HG03280 (cell line): ENCODE data around the gene IQSEC1.

Source experiments
- ATAC-seq: cut with Tn5 transposase; IDR thresholded peaks from one replicate; pipeline ENCODE4 v1.9.1; 2021; ENCODE audit warnings: mild to moderate bottlenecking, moderate library complexity; ENCODE audit not compliant: unreplicated experiment

The IQSEC1 gene

DNA sequence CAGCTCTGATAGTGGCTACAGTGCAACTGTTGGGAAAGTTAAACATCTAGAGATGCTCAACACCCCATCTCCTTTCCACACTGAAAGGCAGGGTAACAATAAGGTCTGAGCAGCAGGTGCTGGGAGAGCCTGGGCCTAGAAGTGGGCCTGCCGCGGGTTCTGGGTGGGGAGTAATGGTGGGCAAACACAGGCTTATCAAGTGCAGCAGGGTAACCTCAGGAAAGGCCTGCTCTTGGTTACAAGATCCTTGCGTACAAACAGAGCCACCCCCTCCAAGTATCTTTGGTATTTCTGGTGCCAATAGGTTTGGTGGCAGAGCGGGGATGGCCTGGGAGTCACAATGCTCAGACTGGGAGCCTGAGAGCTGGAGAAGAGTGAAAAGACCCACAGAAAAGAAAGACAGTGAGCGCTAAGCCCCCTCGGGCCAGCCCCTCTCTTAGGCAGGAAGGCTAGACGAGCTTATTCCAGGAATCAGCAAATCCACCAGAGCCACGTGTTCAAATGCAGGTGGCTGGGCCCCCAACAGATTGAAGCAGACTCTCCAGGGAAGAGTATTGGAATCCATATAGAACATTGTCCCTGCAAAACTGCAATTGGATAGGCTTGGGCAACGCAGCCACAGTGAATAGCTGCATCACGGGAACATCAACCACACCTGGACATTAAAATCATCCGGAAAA lies 2.7 kb downstream of the IQSEC1 start:
- ATAC-seq = no peak

DNA sequence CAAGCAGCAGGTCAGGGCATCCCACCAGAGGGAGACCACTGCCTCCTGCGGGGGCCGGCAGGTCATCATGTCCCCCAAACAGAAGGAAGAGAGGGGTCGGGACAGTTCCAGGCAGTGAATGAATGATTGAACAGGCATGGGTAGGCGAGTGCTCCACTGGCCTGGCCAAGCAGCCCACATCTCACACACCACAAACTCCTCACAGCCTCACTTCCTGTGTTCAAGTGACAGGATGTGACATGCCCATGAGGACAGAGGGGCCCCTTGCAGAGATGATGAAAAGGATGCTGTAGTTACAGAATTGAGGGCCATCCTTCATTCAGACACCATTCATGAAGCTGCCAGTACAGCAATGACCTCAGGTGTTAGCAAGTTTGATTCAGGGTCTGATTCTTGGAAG lies 3.7 kb downstream of the IQSEC1 start:
- no peak for ATAC-seq

DNA sequence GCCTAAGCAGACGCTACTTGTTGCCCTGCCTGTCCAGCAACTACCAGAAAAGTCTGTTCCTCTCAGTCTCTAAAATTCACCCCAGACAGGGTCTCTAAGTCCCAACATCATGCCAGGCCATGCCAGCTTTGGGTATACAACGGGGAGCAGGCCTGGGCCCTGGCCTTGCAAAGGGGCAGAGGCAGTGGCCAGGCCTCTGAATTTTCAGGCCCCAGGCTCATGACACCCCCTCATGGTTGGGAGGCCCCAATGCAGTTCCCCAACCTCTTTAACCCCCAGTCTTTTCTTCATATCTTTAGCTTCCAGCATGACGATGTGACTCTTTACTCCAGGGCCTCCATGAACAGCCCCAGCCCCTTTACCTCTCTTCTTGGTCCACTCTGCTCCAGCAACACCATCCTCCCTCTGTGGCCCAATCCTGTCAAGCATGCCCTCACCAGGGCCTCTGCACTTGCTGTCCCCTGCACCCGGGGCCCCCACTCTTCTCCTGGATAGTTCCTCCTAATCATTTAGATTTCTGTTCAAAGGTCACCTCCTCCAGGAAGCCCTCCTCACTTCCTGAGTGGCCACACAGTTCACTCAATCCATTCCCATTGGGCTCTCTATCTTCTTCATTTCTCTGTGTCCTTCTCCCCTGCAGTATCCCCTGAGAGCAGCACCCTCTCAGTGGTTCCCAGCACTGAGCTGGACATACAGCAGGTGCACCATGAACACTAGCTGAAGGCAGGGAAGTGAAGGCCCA lies 4.8 kb downstream of the IQSEC1 start:
- ATAC-seq = no peak

DNA sequence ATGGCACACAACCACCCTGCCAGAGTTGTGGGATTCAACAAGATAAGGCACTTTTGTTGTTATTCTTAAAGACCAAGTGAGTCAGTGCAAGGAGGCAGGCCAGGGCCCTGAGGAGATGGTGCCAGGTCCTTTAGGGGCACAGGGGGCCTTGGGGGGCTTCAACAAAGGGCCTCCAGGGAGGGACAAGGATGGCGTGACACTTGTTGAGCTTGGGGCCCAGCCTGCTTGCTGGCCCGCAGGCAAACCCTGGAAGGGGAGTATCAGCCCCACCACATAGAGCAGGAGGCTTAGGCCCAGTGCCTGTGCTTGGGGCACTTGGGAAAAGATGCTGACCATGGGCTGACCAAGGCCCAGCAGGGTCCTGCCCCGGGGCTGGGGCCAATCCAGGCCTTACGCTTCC lies 5.5 kb downstream of the IQSEC1 start:
- ATAC-seq = no peak

DNA sequence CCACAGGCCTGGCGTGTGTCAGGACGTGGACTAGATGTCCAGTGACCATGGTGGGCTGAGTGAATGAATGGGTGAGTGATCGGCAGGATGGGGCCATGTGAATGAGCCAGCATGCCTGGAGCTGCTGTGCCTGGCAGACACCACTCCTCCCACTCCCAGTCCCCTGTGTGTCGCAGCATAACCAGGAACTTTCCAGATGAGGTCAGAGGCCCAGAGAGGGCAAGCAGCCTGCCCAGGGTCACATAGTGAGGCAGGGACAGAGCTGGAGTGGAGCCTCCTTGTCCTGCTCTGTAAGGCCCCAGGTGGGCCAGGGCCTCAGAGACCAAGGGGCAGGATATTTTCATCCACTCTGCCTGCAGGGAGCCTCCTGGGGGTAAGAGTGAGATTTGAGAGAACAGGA lies 6.4 kb downstream of the IQSEC1 start:
- ATAC-seq = no peak

DNA sequence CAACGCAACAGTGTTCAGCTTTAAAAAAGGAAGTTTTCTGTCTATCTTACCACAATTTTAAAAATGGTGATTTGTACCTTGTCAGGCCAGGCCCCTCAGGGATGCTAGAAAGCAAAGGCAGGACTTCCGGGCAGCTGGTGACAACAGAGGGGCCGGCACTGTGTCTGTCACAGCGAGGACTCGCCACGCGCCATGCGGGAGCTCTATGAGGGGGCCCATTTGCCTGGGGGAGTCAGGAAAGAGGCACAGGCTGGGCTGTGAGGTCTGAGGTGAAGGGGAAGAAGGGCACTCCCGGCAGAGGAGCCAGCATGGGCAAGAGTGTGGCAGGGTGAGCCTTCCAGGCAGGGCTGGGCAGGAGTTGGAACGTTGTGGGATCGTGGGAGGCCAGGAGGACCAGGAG lies 7.0 kb downstream of the IQSEC1 start:
- no peak for ATAC-seq

DNA sequence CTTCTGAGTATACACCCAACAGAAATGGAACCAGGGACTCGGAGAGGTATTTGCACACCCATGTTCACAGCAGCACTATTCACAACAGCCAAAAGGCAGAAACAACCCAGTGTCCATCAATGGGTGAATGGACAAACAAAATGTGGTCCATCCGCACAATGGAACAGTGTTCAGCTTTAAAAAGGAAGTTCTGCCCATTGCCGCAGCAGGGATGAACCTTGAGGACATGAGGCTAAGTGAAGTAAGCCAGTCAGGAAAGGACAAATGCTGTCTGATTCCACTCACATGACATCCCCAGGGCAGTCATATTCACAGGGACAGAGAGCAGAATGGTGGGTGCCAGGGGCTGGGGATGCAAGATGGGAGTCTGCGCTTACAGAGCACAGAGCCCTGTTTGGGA lies 7.5 kb downstream of the IQSEC1 start:
- ATAC-seq = no peak

DNA sequence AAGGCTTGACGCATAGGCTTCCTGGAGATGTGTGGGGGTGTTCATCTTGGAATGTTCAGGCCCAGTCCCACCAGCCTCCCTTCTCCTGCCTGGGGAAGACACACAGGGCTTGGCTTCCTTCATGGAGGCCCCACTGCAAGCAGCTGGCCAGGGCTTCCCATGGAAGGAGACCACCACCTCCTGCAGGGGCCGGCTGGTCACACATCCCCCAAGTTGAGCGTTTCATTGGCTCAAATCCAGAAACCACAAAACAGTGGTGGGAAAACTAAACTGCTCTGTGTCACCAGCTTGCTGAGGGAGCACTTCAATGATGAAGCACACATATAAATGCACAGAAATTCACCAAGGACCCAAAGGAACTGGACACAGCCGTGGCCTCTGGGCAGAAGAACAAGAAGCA lies 8.3 kb downstream of the IQSEC1 start:
- no peak for ATAC-seq

DNA sequence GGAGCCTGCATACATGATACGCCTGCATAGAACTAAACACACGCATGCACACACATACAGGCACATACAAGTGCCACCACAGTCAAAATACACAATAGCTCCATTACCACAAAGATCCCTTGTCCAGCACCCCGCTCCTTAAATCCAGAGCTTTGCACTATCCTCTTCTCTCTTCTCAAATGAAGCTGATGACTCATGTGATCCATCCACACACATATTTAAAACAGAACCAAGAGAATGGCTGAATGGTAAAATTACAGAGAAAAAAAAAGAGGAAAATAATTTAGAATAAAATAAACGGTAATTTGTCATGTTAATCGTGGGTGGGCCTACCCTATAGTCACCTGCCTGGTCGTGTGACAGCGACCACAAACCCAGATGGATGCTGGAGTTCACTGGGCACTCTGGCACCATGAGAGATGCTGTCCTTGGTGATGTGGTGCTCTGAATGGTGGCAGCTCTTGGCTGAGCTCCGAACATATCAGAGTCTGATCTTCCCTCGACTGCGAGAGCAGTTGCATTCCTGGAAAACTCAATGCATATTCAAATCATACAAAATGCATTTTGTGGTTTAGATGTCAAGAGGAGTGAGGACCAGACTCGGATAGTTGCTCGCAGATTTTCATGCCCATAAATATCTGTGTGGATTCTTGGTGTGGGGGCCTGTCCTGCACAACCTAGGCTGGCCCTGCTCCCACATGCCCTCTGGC lies 8.9 kb downstream of the IQSEC1 start:
- ATAC-seq = no peak

DNA sequence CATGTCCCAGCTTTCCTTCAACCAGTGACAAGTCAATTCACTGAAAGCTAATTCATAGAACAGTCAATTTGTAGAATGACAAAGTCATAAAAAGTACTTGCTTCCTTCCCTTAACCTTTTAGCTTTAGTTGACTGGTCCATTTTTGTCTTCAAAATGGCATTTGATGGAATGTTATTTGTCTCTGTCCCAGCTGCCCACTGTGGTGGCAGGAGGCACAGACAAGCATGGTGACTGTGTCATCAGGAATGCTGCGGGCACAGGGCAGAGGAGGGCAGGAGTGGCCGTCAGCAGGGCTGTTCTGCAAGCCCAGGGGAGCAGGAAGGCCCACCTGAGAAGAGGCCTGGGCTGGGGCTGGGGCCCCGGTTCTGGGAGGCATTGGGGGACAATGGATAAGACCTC lies 10.0 kb downstream of the IQSEC1 start:
- ATAC-seq = no peak

DNA sequence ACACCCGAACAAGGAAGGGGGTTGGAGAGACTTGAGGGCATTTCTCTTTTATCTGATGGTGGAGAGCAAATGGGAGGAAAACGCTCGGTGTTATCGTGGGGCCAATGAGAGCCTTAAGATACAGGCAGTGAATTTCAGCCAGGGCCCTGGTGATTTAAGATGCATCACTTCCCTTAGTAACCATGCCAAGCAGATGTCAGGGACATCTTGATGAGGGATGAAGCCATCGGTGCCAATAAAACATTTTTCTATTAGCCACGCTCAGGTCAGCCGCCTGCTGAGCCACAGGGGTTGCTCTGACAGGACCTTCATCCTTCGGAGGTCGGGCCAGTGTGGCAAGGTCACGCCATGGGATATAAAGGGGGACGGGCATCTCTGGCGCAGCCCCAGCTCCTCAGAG lies 10.6 kb downstream of the IQSEC1 start:
- no peak for ATAC-seq

DNA sequence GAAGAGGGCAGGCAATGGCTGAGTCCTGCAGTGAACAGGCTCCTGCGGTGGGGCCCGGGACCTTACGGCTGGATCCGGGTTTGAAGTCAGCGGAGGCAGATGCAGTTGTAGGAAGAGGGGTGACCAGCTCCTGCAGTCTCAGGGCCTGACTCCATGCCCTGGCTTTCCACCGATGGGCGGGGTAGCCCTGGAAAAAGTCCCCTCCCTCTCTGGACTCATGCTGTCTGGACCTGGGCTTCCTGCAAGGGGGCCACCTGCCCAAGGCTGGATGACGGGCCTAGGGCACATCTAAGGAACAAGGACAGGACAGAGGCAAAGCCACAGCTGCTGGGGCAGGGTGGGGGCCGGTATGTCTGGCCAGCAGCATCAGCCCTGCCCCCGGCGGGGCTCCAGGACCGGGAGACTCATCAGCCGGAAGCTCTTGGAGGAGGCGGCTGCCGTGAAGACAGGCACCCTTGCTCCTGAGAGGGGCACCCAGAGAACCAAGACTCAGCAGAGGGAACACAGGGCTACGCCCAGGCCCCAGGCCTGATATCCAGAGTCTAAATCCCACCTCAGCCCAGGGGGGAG lies 12.8 kb downstream of the IQSEC1 start:
- no peak for ATAC-seq

DNA sequence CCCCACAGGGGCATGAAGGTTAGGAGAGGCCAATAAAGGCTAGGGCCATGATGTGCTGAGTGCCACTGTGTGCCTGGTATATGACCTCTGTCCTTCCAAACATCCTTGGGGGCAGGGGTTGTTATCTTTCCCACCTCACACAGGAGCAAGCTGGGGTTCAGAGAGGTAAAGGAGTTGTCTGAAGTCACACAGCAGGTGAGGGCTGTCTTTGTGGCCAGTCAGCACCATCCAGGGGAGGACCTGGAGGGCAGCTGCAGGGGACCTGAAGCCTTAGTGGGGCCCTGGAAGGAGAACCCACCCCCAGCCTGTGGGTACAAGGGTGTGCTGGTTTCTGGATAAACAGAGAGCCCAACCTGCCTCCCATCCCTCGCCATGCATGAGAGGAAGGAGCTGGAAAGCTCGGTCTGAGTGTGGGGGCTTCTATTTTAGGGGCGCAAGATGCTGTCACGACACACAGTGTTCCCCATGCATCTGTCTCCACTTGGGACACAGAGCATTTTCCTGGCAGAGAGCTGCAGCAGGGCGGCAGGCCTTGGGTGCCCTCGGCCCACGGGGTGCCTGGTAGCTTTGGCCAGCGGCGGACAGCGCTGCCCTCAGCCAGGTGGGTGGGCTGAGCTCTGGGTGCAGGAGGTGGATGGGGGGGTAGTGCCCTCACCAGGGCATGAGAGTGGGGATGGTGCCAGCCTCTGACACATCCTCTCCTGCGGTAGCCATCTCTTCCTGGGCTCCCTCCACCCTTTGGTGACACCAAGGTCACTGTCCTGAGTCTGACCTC lies 14.7 kb downstream of the IQSEC1 start:
- ATAC-seq = no peak

DNA sequence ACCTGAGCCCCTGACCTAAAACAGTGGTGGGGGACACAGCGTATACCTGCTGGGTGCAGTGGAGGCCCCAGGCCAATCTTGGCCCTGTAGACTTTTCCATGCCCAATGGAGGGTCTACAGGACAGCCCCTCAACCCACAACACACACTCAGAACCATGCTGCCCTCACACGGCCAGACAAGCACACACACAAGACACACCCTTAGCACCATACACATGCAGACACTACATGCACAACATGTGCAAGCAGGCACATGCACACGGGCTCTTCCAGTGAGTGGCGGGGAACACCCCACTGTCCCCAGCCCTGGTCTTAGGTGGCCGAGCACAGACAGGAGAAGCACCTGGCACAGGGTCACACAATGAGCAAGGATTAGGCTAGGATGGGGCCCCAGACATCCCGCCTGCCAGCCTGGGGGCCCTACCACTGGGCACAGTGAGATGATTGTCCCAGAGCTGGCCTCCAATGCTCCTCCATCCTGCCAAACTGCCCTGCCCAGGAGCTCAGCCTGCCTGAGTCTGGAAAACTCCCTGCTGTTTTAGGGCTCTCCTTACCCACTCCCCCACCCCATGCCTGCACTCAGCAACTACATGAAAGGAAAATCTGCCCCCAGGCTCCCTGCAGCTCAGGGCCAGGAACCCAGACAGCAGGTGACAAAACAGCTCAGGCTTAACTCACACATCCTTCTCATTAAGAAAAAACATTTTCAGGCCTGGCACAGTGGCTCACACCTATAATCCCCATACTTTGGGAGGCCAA lies 15.8 kb downstream of the IQSEC1 start:
- no peak for ATAC-seq

DNA sequence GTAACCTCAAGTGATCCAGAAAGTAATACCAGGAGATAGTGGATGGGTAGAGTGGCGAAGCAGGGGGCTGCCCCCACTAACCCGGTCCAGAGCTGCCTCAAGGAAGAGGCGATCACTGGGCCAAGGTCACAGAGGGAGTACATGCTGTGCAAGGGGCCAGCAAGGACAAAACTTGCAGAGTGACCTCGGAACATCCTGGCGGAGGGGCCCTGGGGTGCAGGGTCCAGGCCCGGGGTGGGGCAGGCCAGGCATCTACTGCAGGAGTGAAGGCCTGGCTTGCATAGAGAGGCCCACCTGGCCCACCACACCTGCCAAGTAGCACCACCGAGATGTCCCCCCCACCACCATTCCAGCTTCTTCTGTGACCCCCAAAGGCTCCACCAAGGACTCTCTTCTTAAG lies 17.6 kb downstream of the IQSEC1 start:
- ATAC-seq = no peak

DNA sequence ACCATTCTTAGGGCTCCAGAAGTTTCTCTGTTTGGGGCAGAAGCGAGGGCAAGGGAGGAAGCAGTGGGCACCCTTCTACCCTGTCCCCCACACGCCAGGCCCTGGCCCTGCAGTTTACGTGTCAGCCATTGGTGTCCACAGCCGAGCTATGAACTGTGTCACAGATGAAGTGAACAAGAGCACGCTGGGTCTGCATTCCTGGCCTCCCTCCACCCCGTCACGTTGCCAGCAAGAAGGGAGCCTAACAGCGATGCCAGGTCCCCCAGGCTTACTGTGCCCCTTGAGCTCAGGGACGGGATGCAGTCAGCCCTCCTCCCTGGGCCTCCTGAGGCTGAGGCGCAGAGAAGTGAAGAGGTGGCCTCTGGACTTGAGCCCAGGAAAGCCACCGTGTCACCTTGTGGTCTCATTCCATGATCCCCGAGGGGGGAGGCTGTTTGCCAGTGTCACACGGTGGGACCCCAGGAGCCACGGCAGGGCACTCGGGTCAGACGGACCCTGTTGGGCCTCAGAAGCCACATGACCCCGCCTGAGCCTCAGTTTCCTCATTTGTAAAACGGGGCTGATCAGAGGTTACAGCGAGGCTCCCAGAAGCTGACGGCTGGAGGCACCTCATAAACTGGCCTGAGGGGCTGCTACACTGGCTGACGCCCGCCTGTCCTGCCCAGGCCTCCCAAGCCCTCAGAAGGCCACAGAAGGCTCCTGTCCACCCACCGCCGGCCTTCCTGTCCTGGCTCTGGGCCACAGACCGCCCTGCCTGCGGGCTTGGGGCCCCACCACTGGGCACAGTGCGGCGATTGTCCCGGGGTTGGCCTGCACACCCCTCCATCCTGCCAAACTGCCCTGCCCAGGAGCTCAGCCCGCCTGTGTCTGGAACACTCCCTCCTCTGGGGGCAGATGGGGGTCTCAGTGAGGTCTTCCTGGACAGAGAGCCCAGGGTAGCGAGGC lies 18.6 kb downstream of the IQSEC1 start:
- ATAC-seq = no peak

DNA sequence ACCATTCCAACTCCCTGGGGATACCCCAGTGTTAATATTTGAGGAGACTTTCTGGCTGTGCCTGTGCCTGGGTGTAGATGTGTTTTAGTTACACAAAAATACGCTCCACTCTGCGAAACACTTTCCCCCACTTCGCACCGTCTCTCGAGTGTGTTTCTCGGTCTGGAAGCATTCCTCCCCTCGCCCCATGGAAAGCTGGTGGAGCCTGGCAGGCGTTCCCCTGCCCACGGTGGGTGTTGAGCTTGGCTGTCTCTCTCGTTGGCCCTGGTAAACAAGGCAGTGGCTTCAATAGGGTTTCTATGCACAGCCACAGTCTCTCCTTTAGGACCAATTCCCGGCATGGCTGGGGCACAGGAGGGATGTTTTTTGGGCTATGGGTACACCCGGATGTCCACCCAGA lies 19.3 kb downstream of the IQSEC1 start:
- ATAC-seq = no peak

DNA sequence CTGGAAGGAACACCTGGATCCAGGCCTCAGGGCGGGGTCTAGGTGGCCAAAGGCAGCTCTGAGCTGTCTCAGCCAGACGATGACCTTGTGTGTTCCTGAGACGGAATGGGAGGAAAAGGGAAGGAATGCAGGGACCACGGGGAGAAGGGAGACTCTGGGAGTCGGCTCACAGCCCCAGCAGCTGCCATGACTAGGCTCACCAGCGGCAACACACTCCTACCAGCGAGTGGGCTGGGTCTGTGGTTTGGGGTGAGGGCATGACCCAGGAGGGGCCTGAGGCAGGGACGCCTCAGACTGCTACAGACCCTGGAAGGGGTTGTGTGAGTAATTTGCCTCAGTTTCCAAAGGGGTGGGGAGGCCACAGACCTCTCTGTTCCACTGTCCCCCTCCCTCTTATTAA lies 19.8 kb downstream of the IQSEC1 start:
- no peak for ATAC-seq

DNA sequence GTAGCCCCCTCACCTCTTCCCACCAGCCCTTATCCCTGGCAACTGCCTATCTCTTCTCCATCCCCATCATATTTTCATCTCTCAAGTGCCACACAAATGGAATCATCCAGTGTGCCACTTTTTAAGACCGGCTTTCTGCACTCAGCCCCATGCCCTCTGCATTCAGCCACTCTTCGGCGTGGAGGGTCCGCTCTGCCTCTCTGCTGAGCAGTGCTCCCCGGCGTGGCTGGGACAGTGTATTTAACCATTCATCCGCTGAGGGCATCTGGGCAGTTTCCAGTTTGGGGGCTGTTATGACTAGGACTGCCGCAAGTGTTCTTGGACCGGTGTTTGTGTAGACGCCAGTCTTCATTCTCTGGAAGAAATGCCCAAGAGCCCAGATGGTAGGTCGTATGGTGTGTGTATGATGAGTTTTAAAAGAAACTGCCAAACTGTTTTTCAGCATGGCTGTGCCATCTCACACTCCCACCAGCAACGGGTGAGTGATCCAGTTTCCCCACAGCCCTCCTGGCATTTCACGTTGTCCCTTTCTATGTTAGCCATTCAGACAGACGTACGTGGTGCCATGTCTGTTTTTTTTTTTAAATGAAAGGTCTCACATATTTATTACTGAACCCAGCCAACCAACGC lies 20.9 kb downstream of the IQSEC1 start:
- no peak for ATAC-seq
